HG02981 (cell line): ENCODE data around the gene DUSP1.
"Not testable (repeated sequence)": the region's sequence is repeated elsewhere in the genome, so short reads cannot be mapped to it uniquely, and the experiment has no call there.

ENCODE experiments used
- ATAC-seq: cut with Tn5 transposase; IDR thresholded peaks from one replicate; pipeline ENCODE4 v1.9.1; 2021; ENCODE audit warnings: mild to moderate bottlenecking, moderate library complexity; ENCODE audit not compliant: unreplicated experiment

The DUSP1 gene

GRCh38 chr5:172770675-172771438, at the start of gene DUSP1:
DUSP1 (minus strand) TSS chr5:172771195; CDS start chr5:172770952, 243 bp downstream.
- ATAC-seq: peak; percentile 49

- no peak for ATAC-seq
These were observed 49.2 kb upstream of the DUSP1 start for GRCh38 chr5:172820046-172820767.

GRCh38 chr5:172819569-172819968, 48.6 kb upstream of the DUSP1 start:
- ATAC-seq: no peak

GRCh38 chr5:172818081-172818480, 47.1 kb upstream of the DUSP1 start:
- no peak for ATAC-seq

GRCh38 chr5:172817664-172818063, 46.7 kb upstream of the DUSP1 start:
- no peak for ATAC-seq

- ATAC-seq: no peak
These were observed 46.0 kb upstream of the DUSP1 start for GRCh38 chr5:172816925-172817562.

- ATAC-seq: no peak
These were observed 44.6 kb upstream of the DUSP1 start for GRCh38 chr5:172815631-172816030.

- not testable (repeated sequence) for ATAC-seq
These were observed 40.0 kb upstream of the DUSP1 start for GRCh38 chr5:172810996-172811395.

GRCh38 chr5:172809774-172810173, 38.8 kb upstream of the DUSP1 start:
- ATAC-seq: no peak

GRCh38 chr5:172807766-172808311, 36.8 kb upstream of the DUSP1 start:
- ATAC-seq: no peak

GRCh38 chr5:172806897-172807672, 36.1 kb upstream of the DUSP1 start:
- peak; percentile 93 for ATAC-seq

GRCh38 chr5:172805736-172806255, 34.8 kb upstream of the DUSP1 start:
- ATAC-seq: no peak

GRCh38 chr5:172805018-172805683, 34.2 kb upstream of the DUSP1 start:
- no peak for ATAC-seq

GRCh38 chr5:172802567-172803176, 31.7 kb upstream of the DUSP1 start:
- ATAC-seq: no peak

- no peak for ATAC-seq
These were observed 31.1 kb upstream of the DUSP1 start for GRCh38 chr5:172802112-172802511.

GRCh38 chr5:172801179-172801671, 30.2 kb upstream of the DUSP1 start:
- ATAC-seq: no peak

- no peak for ATAC-seq
These were observed 29.1 kb upstream of the DUSP1 start for GRCh38 chr5:172800088-172800551.

GRCh38 chr5:172799416-172799815, 28.4 kb upstream of the DUSP1 start:
- ATAC-seq: no peak
